ENCODE measurements around the gene OGG1.

OGG1 gene

DNA sequence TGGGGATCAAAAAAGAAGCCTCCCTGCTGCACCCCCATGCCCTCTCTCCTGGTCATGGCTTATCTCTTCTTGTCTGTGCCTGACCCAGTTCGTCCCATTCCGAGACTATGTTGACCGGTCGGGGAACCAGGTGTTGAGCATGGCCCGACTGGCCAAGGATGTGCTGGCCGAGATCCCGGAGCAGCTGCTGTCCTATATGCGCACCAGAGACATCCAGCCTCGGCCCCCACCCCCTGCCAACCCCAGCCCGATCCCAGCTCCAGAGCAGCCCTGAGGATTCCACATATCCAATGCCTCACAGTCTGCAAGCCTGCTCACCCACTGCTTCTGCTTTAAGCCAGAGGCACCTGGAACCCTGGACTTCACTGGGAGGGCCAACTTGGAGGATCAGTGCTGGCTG, 20.3 kb upstream of the OGG1 start:
- no peak for DNase-seq

DNA sequence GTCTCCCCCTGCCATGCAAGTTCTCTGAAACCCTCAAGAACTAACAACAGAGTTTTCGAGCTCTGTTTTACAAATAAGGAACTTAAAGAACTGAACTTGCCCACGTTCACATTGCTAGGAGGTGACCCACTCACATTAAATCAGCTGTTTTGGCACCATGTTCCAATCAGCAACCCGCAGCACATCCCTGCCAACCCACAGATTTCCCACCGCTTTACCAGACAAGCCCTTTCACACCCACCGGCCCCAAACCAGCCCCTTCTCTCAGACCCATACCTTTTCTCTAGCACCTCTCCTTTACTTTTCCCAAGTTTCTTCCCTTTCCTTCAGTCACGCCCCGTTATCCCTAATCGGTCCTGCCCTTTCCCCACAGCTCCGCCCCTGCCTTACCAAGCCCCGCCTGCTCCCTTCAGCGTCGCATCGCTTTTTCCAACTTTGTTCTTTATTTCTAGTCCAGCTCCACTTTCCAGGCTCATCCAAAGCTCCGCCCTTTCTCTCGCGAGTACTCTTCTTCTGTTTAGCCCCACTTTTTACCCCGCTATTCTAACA, 19.0 kb upstream of the OGG1 start:
- DNase-seq, result no peak

DNA sequence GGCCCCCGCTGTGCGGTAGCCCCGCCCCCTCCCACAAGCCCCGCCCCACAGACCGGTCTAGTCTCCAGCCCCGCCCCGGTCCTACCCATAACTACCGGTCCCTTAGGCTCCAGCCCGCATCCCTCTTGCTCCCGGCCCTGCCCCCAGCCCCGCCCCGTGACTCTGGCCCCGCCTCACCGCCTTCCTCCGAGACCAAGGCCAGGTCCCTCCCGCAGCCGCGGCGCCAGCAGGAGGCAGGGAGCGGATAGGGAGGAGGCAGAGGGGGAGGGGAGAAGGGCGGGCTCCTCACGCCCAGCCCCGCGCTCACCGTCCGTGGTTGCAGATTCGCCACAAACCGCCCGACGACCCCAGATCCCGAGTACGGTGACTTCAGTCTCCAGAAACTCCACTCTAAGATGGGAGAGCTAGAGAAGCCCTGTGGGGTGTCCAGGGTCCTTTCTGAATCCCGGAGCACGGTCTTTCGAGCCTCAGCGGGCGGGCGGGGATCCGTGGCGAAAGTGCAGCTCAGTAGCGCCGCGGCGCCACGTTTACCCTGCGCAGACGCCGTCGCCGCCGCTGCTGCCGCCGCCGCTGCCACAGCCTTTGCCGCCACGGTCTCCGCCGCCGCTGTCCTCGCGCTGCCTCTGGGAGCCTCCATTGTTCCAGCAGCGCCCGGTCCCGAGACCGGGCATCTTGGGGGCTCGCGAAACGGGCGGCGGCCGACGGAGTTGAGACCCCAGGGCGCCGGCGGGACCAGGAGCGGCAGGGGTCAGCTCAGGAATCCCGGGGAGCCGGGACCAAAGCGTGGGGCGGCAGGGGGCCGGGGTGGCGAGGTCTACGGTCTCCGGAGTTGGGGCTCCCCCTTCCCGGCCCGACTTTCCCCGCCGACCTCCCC, 18.3 kb upstream of the OGG1 start, which contains the start of gene BRPF1:
Gene BRPF1 (plus strand): TSS at position 530 of the 874 bp plus-strand sequence. CDS start 2,406 bp downstream, outside the sequence.
- peak; percentile 96 for DNase-seq

DNA sequence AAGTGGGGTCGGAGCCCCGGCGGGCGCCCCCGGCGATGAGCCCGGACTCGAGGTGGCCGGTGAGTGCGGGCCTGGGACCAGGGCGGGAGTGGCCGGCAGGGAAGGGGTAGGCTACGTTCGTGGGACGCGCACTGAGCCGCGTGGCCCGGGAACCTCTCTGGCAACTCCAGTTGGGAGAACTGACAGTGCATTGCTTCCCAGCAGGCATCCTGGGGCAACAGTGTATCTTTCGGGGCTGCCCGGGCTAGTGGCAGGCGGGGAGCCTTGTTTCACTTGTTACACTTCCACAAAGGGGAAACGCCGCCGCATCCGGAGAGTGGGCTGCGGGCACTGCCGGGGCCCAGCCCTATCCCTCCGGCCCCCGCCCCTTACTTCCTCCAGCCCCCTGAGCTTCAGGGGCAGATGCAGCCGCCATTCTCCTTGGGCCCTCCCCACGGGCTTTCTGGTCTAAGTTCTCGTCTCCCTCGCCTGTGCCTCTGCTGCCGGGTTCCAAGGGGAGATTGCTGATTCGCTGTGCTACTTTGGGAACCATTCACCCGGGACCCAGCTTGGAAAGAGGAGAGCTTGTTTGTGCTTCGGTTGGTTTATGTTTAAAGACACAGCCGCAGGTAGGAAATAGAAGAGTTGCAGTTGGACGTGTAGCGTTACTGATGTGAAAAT, 17.5 kb upstream of the OGG1 start:
- DNase-seq, result no peak

DNA sequence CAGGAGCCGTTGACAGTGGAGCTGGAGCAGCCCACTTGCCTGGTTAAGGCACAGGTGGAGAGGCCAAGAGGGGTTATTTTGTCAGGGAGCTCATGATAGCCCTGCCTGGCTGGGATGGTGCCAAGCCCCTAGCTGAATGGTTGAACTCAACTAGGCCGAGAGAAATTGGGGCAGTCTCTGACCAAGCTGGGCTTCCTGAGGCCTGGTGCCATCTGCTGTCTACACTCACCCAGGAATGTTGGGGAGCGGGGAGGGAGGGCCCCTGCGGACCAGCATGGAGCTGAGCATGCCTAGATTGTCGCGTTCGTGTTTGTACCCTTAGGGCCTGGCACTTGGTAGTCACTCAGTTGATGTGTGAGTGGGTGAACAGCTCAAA, 17.0 kb upstream of the OGG1 start:
- DNase-seq, result no peak

DNA sequence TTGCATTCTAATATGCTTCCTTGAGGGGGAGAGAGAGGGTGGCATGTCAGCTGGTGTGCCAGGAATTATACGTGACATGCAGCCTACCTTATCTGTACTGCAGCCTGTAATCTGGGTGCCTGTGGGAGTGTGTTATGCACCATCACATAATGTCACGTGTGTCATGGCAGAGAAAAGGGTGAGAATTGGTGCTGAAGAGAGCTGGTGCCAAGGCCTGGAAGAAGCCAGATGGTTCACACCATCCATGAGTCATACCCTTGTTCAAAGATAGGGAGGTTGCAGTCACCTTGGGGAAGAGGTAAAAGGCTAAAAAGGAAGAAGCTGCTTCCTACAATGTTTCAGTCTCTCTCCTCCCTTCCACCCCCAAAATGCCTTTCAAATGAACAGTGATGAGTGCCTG, 12.9 kb upstream of the OGG1 start:
- no peak for DNase-seq

DNA sequence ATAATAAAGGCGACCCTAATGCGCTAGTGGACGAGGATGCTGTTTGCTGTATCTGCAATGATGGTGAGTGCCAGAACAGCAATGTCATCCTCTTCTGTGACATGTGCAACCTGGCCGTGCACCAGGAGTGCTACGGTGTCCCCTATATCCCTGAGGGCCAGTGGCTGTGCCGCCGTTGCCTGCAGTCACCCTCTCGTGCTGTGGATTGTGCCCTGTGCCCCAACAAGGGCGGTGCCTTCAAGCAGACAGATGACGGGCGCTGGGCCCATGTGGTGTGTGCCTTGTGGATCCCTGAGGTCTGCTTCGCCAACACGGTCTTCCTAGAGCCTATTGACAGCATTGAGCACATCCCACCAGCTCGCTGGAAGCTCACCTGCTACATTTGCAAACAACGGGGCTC, 10.6 kb upstream of the OGG1 start:
- no peak for DNase-seq

DNA sequence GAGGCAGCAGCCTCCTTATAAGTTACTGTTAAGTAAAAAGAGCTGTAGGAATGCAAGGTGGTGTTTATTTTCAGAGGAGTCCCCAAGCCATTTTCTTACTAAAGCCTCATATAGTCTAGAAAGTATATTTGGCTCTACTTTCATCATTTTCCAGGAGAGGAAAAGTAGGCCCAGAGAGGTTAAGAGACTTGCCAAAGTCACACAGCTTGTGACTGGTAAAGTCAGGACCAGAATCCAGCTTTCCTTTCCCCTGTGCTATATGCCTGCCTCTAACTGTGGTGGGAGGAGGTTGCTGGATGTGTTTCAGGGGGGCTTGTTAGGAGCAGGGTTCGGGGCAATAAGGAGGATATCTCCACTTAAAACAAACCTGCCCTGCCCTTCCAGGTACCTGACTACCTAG, 7.2 kb upstream of the OGG1 start:
- DNase-seq, result no peak

DNA sequence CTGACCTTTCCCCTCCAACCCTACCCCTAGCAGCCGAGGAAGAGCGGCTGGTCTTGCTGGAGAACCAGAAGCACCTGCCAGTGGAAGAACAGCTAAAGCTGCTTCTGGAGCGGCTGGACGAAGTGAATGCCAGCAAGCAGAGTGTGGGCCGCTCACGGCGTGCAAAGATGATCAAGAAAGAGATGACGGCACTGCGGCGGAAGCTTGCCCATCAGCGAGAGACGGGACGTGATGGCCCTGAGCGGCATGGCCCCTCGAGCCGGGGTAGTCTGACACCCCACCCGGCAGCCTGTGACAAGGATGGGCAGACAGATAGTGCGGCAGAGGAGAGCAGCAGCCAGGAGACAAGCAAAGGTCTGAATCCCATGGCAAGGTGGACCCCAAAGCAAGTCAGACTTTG, 6.2 kb upstream of the OGG1 start:
- DNase-seq, result no peak

DNA sequence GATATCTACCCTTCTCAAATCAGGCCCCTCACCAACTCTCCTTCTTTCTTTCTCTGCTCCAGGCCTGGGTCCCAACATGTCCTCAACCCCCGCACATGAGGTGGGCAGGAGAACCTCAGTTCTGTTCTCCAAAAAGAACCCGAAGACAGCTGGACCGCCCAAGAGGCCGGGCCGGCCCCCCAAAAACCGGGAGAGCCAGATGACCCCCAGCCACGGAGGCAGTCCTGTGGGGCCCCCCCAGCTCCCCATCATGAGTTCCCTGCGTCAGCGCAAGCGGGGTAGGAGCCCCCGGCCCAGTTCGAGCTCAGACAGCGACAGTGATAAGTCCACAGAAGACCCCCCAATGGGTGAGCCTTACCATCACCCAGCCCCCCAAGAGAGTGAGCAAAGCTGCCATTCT, 5.6 kb upstream of the OGG1 start:
- no peak for DNase-seq

DNA sequence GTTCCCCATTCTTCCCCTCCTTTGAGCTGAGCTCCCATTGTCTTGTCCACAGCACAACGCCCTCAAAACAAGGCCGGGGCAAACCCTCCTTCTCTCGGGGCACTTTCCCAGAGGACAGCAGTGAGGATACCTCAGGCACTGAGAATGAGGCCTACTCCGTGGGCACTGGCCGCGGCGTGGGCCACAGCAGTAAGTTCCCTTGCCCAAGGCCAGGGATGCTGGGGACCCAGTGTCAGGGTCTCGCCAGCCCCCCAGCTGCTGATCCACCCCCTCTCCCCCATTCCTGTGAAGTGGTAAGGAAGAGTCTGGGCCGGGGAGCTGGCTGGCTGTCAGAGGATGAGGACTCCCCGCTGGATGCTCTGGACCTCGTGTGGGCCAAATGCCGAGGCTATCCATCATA, 4.2 kb upstream of the OGG1 start:
- no peak for DNase-seq

DNA sequence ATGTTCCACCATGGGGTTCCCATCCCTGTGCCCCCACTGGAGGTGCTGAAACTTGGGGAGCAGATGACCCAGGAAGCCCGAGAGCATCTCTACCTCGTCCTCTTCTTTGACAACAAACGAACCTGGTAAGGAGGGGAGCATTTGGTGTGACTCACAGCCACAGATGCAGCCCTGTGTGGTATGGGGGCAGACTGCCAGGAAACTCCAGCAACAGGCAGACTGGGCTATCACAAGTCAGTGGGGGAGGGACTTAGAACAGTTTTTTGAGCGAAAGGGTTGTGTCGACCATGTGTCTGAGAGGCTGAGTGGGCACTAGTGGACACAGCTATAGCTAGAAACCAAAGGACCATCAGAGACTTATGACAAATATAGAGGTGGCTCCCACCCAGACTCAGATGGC, 3.4 kb upstream of the OGG1 start:
- DNase-seq, result no peak

DNA sequence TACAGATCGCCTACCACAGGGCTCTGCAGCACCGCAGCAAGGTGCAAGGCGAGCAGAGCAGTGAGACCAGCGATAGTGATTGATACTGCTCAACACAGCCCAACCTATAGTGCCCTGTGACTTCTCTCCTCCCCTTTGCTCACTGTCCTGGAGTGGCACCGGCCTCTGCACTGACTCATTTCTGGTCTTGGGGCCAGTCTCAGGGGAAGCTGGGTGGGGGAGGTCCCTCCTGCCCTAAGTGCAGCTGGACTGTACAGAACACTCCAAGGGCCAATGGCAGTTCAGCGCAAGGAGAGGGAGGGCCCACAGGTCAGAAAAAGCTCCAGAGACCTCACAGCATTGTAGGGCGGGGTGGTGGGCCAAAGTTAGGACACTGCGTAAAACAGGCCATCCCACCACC, 2.5 kb upstream of the OGG1 start:
- no peak for DNase-seq

DNA sequence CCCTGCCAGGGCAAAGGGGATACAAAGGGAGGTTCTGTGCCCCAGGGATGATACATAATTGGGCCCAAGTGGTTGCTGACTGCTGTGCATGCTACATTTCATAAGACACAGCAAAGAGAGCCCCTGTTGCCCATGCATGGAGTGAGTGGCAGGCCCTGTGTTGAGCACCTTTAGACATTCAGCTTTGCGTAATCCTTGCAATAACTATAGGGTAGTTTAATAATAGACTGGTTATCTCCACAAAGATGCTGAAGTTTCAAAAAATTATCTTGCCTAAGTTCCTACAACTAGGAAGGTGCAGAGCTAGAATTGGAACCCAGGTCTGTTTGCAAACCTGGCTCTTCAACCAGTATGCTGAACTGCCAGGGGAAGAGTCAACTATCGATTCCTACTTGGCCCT, 1.7 kb upstream of the OGG1 start:
- DNase-seq, result no peak

DNA sequence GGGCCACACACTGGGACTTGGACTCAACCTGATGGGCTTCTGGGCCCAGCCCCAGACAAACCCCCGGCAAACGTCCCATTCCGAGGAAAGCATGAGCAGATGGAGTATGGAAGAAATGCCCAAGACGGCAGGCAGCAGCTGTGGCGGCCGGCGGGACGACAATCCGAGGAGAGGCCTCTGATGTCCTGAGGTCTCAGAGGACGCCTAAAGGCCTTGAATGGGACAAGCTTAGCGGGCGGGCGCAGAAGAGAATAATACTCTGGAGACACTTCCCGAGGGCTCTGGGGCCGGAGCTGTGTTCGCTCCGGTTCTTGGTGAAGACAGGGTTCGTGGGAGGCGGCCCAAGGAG, 482 bp upstream of the OGG1 start:
- DNase-seq, result no peak

DNA sequence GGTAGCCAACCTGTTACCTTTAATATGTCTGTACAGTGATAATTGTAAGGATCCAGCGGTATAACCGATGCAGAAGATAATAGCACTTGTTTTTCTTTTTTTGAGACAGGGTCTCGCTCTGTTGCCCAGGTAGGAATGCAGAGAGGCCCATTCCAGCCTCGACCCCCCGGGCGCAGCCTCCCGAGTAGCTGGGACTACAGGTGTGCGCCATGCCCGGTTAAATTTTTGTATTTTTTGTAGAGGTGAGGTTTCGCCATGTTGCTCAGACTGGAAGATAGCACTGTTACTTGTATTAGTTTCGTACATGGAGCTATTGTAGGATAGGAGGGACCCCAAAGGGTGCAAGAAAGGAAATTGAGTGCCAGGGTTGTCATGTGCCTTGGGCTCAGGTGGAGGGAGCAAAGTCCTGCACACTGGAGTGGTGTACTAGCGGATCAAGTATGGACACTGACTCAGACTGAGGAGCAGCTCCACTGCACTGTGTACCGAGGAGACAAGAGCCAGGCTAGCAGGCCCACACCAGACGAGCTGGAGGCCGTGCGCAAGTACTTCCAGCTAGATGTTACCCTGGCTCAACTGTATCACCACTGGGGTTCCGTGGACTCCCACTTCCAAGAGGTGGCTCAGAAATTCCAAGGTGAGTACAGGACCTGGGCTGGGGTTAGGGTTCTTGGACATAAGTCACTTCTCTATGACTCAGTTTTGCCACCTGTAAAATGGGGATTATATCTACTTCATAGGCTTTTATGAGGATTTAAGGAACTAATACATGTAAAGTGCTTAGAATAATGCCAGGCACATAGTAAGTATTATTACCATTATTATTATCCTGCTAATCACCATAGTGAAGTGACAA, 1.0 kb downstream of the OGG1 start:
- DNase-seq, result no peak

DNA sequence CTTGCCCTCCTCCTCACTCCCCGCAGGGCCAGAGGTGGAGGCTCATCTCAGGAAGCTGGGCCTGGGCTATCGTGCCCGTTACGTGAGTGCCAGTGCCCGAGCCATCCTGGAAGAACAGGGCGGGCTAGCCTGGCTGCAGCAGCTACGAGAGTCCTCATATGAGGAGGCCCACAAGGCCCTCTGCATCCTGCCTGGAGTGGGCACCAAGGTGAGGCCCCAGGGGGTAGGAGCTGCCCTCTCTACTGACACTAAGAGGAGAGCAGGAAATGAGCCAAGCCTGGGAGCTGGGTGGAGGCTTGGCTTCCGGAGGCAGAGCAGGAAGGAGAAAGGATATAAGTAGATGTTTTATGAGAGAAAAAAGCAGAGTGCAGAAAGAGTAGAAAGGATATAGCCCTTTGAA, 4.9 kb downstream of the OGG1 start:
- DNase-seq, result no peak

DNA sequence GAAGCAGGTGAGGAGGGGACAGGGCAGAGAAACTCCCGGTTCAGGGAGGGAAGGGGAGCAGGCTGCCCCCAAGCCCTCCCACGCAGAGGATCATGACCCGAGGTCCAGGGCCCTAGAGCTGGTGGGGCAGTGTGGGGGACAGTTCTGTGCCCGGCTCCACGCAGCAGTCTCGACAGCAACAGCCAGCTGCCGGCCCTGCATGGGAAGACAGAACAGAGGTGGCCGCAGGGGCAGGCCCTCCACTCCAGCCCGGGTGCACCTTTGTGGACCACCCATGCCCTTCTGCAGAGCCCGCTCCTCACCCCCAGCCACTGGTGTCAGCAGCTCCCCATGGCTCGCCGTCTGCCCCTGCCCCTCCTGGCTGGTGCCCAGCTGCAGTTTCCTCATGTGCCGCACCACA, 7.7 kb downstream of the OGG1 start:
- DNase-seq, result no peak

DNA sequence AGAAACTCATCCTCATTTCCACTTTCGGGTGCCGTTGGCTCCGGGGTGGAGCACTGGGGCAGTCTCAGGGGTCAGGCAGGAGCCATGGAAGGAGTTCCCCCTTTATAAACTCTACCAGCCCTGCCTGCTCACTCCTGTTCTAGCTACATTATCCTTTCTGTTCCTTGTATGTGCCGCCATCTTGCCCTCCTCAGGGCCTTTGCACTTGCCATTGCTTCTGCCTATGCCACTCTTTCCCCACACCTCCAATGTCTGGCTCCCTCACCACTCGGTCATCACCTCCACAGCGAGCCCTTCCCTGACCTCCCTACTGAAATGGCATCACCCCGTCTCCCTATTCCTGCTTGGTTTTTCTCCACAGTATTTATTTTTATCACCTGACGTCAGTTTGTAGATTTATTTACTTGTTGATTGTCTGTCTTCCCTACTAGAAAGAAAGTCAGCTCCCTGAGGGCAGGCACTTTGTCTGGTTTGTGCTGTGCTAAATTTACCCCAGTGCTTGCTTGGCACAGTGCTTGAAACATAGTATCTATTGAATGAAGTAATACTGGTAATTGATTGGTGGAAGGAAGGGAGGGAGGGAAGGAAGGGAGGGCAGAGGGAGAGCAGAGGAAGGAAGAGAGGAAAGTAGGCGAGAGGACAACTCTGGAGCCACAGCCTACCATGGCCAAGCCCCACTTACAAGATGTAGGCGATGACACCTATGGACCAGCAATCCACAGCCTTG, 11.2 kb downstream of the OGG1 start:
- no peak for DNase-seq

DNA sequence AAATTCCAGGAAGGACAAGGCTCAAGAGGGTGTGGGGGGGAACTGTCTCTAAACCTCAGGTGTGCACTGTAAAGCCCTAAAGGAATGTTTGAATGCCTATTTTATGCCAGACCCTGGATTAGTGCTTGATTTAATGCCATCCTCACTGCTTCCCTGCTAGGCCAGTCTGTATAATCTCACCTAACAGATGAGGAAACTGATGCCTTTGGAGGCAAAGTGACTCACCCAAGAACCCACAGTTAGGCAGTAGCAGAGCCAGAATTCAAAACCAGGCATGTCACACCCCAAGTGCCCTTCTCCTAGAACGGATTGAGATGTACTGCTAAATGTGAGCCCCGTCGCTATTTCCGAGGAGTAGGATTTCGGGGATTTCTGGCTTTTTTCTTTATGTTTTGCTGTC, 12.2 kb downstream of the OGG1 start:
- DNase-seq, result no peak

DNA sequence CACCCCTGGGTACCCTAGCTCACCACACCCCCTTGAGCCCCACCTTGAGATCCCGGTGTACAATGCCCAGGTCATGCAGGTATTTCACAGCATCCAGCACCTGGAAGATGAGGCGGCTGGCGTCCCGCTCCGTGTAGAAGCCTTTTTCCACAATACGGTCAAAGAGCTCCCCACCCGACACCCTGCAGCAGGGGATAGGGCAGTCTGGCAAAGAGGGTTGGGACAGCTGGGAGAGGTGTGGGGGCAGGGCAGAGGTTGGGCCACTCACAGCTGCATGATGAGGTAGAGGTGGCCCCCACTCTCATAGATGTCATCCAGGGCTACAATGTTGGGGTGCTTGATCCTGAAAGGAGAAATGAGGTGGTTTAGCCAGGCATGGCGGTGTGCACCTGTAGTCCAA, 13.1 kb downstream of the OGG1 start:
- no peak for DNase-seq

DNA sequence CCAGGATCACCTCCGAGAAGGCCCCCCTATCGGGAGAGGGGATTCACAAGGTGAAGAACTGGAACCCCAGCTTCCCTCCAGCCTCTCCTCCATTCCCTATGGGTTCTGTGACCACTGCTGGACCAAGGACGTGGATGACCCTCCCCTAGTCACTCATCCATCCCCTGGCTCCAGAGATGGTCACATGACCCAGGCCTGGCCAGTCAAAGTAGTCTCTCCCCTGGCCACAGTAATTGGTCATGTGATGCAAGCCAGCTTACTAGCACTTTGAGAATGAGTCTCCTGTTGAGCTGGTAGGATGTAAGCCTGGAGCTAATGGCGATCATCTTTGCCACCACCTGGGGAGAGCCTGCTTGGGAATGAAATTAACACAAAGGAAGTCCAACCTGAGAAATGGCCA, 16.1 kb downstream of the OGG1 start:
- DNase-seq, result no peak

DNA sequence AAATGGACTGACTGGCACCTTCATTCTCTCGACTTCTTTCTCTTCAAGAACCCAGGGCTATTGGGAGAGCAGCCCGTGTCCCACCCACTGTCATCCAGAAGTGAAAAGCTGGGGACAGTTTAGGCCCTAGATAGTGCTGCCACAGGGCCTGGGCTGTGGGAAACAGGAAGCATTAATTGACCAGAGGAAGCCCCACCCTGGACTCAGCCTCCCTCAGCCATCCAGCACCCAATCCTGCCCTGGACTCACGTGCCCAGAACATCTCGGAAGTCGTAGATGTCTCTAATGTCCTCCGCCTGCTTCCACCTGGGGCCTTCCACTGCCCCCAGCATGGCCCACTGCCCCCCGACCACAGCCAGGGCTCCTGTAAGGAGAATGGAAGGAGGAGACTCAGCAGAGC, 17.7 kb downstream of the OGG1 start:
- DNase-seq, result no peak
